Parathyroid adenoma (tissue), 2 donors: ENCODE measurements around the gene PRRT1.

Experiments
- H2AFZ ChIP-seq: fragments of 300-600 bp; sonication (generic); one replicate; pipeline ENCODE4 v1.7.0; 2017; ENCODE audit warnings: antibody characterized with exemption, mild to moderate bottlenecking
- H3K27ac ChIP-seq: fragments of 300-600 bp; sonication (generic); one replicate; pipeline ENCODE4 v1.7.0; 2017
- H3K27me3 ChIP-seq: fragments of 300-600 bp; sonication (generic); one replicate; pipeline ENCODE4 v1.7.0; 2017; ENCODE audit warnings: low read length; ENCODE audit not compliant: control insufficient read depth, insufficient read depth
- H3K36me3 ChIP-seq: fragments of 300-600 bp; sonication (generic); one replicate; pipeline ENCODE4 v1.7.0; 2017; ENCODE audit warnings: low read length; ENCODE audit not compliant: control insufficient read depth, insufficient read depth
- H3K4me1 ChIP-seq: fragments of 300-600 bp; sonication (generic); one replicate; pipeline ENCODE4 v1.7.0; 2017; ENCODE audit warnings: control low read depth
- H3K4me2 ChIP-seq: fragments of 300-600 bp; sonication (generic); one replicate; pipeline ENCODE4 v1.7.0; 2017; ENCODE audit warnings: low read length
- H3K4me3 ChIP-seq: fragments of 300-600 bp; sonication (generic); one replicate; pipeline ENCODE4 v1.7.0; 2017; ENCODE audit warnings: low read depth, low read length
- H3K79me2 ChIP-seq: fragments of 300-600 bp; sonication (generic); one replicate; pipeline ENCODE4 v1.7.0; 2017; ENCODE audit warnings: control low read depth
- H3K9ac ChIP-seq: fragments of 300-600 bp; sonication (generic); one replicate; pipeline ENCODE4 v1.7.0; 2017; ENCODE audit warnings: mild to moderate bottlenecking
- H3K9me3 ChIP-seq: fragments of 300-600 bp; sonication (generic); one replicate; pipeline ENCODE4 v1.7.0; 2017; ENCODE audit warnings: low read length; ENCODE audit not compliant: control insufficient read depth
- CTCF ChIP-seq: fragments of 300-600 bp; sonication (generic); IDR thresholded peaks from one replicate; pipeline ENCODE4 v1.7.0; 2017; ENCODE audit warnings: antibody characterized with exemption, mild to moderate bottlenecking
- donor health status: primary hyperparathyroidism.

PRRT1 gene

GRCh38 chr6:32173051-32173727, 21.4 kb upstream of the PRRT1 start:
- no peak for TF ChIP-seq CTCF

GRCh38 chr6:32171234-32171633, 19.5 kb upstream of the PRRT1 start:
- H3K9me3 ChIP-seq: no peaks in the 10 kb centered on the region
- no peak overlapping the region for H3K4me2 ChIP-seq
- no peak for TF ChIP-seq CTCF
- H3K79me2 ChIP-seq: peaks cover 5% of the 10 kb centered on the region
- no peaks in the 10 kb centered on the region for H3K27me3 ChIP-seq
- peaks cover under 1% of the 10 kb centered on the region for H3K4me1 ChIP-seq
- no peaks in the 10 kb centered on the region for H3K36me3 ChIP-seq
- H2AFZ ChIP-seq: no peak overlapping the region
- no peak overlapping the region for H3K4me3 ChIP-seq
- no peak overlapping the region for H3K27ac ChIP-seq
- H3K9ac ChIP-seq: no peak overlapping the region

More at GRCh38 chr6:32173051-32173727, 21.4 kb upstream of the PRRT1 start:
- Histone ChIP-seq H3K36me3 (no peaks in the 10 kb centered on the region), H3K9ac (no peak overlapping the region), H3K9me3 (no peaks in the 10 kb centered on the region), H3K27me3 (no peaks in the 10 kb centered on the region), H3K79me2 (peaks cover 5% of the 10 kb centered on the region), H3K27ac (no peak overlapping the region), H3K4me2 (no peak overlapping the region), H3K4me1 (peaks cover 9% of the 10 kb centered on the region), H2AFZ (no peak overlapping the region), H3K4me3 (no peak overlapping the region)

GRCh38 chr6:32170294-32170693, 18.6 kb upstream of the PRRT1 start:
- H3K9me3 ChIP-seq: no peaks in the 10 kb centered on the region
- TF ChIP-seq CTCF: no peak
- H3K9ac ChIP-seq: no peak overlapping the region
- H3K27ac ChIP-seq: no peak overlapping the region
- peaks cover 2% of the 10 kb centered on the region for H3K79me2 ChIP-seq
- no peak overlapping the region for H2AFZ ChIP-seq
- no peak overlapping the region for H3K4me3 ChIP-seq
- no peaks in the 10 kb centered on the region for H3K27me3 ChIP-seq
- no peak overlapping the region for H3K4me2 ChIP-seq
- H3K36me3 ChIP-seq: no peaks in the 10 kb centered on the region
- H3K4me1 ChIP-seq: no peaks in the 10 kb centered on the region

GRCh38 chr6:32168807-32169591, 17.3 kb upstream of the PRRT1 start:
- Histone ChIP-seq H3K27me3 (no peaks in the 10 kb centered on the region), H3K27ac (no peak overlapping the region), H3K4me1 (no peaks in the 10 kb centered on the region), H2AFZ (no peak overlapping the region), H3K9me3 (no peaks in the 10 kb centered on the region), H3K36me3 (no peaks in the 10 kb centered on the region), H3K9ac (no peak overlapping the region), H3K4me2 (no peak overlapping the region), H3K4me3 (no peak overlapping the region), H3K79me2 (no peaks in the 10 kb centered on the region)
- TF ChIP-seq CTCF: peak; percentile 11
